Measurements from ENCODE around the gene MAP1S.
"Not testable (repeated sequence)": the region's sequence is repeated elsewhere in the genome, so short reads cannot be mapped to it uniquely, and the experiment has no call there.

MAP1S gene

DNA sequence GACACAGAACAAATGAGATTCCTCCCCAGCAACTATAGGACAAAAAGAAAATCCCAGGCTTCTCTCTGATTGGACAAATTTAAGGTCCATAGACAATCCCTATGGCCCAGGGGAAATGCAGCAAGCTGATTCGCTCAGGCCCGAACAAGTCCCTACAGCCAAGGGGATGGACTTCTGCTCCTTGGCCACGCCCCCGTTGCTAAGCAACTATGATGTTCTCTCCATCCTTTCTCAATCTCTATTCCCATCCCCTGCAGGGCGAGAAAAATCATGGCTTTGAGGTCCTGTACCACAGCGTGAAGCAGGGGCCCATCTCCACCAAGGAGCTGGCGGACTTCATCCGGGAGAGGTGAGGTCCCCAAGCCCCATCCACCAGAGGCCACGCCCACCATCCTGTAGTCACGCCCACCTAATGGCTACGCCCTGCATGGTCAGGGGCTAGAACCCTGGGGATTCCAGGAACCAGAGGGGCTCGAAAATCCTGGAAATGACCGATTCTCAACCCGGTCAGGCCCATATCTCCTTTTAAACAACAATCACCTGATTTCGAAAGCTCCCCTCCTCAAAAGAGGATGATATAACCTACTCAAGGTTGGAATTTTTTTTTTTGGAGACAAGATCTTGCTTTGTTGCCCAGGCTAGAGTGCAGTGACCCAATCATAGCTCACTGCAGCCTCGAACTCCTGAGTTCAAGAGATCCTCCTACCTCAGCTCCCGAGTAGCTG is 43.4 kb downstream of the MAP1S start:
- no peak for DNase-seq (ENCODE audit: low read depth)

DNA sequence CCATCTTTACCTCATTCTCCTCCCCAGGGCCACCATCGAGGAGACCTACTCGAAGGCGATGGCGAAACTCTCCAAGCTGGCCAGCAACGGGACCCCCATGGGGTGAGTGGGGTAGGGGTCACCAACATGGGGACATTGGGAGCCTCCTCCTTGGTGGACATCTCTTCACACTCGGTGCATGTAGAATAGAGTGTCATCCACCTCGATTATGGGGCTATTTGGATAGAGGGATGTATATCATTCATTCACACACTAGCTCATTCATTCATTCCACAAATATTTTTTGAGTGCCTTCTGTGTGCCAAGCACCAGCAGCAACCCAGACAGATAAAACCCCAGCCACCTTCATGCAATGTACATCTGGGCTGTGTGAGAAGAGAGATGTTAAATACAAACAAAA is 45.1 kb downstream of the MAP1S start:
- DNase-seq (ENCODE audit: low read depth) = no peak

DNA sequence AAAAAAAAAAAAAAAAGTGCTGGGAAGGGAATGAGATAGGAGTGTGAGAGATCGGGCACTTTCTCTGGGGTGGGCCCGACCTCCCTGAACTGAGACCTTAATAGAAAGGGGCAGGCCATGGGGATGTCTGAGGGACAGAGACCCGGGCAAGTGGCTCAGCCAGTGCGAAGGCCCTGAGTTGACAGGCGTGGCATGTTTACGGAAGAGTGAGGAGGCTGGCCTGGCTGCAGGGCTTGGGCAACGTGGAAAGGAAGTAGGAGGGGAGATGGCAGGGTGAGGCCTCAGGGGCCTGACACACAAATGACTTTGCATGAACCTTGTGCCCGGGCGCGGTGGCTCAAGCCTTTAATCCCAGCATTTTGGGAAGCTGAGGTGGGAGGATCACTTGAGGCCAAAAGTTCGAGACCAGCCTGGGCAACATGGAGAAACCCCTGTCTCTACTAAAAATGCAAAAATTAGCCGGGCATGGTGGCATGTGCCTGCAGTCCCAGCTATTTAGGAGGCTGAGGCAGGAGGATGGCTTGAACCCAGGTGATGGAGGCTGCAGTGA is 45.9 kb downstream of the MAP1S start:
- DNase-seq (ENCODE audit: low read depth) = no peak

GRCh38 chr19:17766543-17767131 is 47.4 kb downstream of the MAP1S start:
- DNase-seq (ENCODE audit: low read depth) = peak; percentile 63

- no peak for DNase-seq (ENCODE audit: low read depth)
Measured at GRCh38 chr19:17767559-17767958, 48.3 kb downstream of the MAP1S start.

DNA sequence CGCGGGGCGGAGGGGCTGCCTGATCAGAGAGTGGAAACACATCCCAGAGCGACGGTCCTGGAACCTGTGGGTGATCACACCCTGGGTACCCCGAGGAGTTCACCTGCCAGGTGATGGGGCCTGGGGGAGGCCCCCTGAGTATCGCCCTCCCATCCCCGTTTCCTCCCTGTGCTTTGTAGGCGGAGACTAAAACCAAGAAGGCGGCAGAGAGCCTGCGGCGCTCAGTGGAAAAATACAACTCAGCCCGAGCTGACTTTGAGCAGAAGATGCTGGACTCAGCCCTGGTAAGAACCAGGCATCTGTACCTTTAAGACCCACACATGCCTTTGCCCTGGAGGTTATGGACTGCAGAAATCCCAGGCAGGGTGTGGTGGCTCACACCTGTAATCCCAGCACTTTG is 51.3 kb downstream of the MAP1S start:
- DNase-seq (ENCODE audit: low read depth) = no peak

- no peak for DNase-seq (ENCODE audit: low read depth)
Measured at GRCh38 chr19:17772172-17772571, 52.9 kb downstream of the MAP1S start.

GRCh38 chr19:17775245-17775927 is 56.1 kb downstream of the MAP1S start:
- DNase-seq (ENCODE audit: low read depth) = peak; percentile 67

GRCh38 chr19:17775991-17776803 is 56.9 kb downstream of the MAP1S start:
- no peak for DNase-seq (ENCODE audit: low read depth)

DNA sequence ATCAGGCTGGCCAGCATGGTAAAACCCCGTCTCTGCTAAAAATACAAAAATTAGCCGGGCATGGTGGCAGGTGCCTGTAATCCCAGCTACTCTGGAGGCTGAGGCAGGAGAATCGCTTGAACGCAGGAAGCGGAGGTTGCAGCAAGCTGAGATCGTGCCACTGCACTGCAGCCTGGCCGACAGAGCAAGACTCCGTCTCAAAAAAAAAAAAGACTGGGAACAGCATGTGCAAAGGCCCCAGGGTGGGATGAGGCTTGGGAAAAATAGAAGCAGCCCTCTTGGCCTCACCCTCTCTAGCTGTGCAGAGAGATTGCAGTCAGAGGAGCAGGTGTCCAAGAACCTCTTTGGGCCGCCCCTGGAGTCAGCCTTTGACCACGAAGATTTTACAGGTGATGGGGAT is 58.6 kb downstream of the MAP1S start:
- DNase-seq (ENCODE audit: low read depth) = not testable (repeated sequence)

DNA sequence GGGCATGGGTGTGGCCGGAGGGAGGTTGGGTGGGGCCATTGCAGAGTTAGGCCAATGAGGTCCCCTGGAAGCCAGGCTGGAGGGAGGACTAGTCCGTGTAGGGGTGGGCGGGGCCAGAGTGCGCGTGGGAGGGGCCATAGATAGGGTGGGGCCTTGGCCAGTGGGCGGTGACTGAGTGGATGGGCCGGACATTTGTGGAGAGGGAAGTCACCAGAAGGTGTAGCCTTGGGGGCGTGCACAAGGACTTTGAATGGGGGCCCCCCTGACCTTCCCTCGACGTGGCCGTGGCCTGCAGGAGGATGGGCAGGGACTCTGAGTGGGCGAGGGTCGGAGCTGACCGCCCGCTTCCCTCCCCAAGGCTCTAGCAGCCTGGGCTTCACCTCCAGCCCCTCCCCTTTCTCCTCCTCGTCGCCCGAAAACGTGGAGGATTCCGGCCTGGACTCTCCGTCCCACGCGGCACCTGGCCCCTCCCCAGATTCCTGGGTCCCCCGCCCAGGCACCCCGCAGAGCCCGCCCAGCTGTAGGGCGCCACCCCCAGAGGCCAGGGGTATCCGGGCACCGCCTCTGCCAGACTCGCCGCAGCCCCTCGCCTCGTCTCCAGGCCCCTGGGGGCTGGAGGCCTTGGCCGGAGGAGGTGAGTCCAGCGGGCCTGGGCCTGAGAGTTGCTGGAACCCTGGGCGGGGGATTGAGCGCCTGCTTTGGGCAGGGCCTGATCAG is 59.1 kb downstream of the MAP1S start:
- peak; percentile 72 for DNase-seq (ENCODE audit: low read depth)

DNA sequence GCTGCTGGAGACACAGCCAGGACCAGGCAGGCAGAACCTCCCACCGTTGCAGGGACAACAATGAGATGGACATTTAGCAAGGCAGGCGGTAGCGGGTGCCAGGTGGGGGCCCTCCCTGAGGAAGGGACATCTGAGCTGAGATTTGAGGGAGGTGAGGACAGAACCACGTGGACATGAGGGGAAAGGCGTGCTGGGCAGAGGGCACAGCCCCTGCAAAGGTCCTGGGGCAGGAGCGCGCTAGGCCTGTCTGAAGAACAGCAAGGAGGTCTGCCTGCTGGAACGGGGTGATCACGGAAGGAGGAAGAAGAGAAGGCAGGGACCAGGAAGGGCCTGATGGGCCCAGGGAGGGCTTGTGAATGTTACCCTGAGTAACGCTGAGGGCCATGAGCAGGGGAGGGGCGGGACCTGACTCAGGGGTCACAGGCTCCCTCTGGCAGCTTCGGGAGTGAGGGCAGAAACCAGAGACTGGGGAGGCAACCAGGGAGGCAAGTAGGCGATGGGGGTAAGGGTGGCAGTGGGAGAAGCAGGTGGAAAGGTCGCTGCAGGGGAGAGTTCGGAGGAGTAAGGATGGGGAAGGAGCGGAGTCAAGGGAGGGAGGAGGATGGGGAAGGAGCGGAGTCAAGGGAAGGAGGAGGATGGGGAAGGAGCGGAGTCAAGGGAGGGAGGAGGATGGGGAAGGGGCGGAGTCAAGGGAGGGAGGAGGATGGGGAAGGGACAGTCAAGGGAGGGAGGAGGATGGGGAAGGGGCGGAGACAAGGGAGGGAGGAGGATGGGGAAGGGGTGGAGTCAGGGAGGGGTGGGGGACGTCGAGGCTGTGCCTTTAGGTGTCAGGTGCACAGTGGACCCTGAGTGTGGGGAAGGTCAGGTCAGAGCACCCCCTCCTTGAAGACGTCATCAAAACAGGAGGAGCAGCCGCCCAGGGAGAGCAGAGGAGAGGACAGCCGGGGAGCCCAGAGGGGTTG is 60.0 kb downstream of the MAP1S start:
- DNase-seq (ENCODE audit: low read depth) = peak; percentile 86

GRCh38 chr19:17780781-17781180 is 61.5 kb downstream of the MAP1S start:
- no peak for DNase-seq (ENCODE audit: low read depth)

DNA sequence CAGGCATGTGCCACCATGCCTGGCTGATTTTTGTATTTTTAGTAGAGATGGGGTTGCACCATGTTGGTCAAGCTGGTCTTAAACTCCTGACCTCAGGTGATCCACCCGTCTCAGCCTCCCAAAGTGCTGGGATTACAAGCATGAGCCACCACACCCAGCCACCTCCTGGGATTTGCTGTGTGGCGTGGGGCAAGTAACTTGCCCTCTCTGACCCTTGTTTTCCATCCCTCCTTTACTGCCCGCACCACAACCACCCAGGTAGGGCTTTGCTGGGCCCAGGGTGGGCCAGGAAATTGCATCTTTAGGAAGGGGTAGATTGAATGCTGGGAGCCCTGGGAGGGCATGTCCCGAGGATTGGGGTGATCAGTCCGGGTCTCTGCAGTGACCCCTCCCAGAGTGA is 64.4 kb downstream of the MAP1S start:
- not testable (repeated sequence) for DNase-seq (ENCODE audit: low read depth)
